ENCODE measurements around the gene ATP2C2. TPM values are rescaled to one million over a fixed set of nuclear protein-coding genes. Genes with fewer than 3 reads are reported as not detected.
A peak's percentile ranks its signal among the peaks of the same experiment; 100 is the strongest.

Gene ATP2C2
- total and polyA plus RNA-seq, 2 donors (not counting 1 experiment from before 2014, with no cell fraction given) = not detected

- Histone ChIP-seq H3K79me2 (ENCODE audit: control insufficient read depth, insufficient read depth, low read length) (no peaks in the 10 kb centered on the region), H3K4me2 (ENCODE audit: extremely low read depth, insufficient read depth, low read length) (no peak overlapping the region), H4K20me1 (ENCODE audit: control insufficient read depth, extremely low read depth, insufficient read depth, low read length) (no peaks in the 10 kb centered on the region), H3K27me3 (ENCODE audit: control insufficient read depth, insufficient read depth, low read length) (peaks cover 18% of the 10 kb centered on the region), H3K27ac (ENCODE audit: insufficient read depth, low read length) (no peak overlapping the region), H3K4me1 (ENCODE audit: control insufficient read depth, extremely low read depth, insufficient read depth, low read length) (no peaks in the 10 kb centered on the region), H3K9ac (ENCODE audit: insufficient read depth, low read length) (no peak overlapping the region), H3K9me3 (ENCODE audit: control insufficient read depth, insufficient read depth, low read depth, low read length) (no peaks in the 10 kb centered on the region), H3K36me3 (ENCODE audit: control insufficient read depth, insufficient read depth, low read length) (no peaks in the 10 kb centered on the region), H2AFZ (ENCODE audit: low read length) (no peak overlapping the region), H3K4me3 (replicated peaks in 1 of 4; ENCODE audit: control extremely low read depth in 1 of 4, insufficient read depth in 1 of 4, low read depth in 3 of 4, low read length in 4 of 4) (no peak overlapping the region)
- DNase-seq (ENCODE audit: low read depth in 2 of 2) = no peak
- TF ChIP-seq EZH2 (IDR thresholded peaks at IDR 0.05; ENCODE audit: low read length, missing control alignments) (no peak), CTCF (conservative IDR thresholded peaks at IDR 0.05 in 1 of 2, IDR thresholded peaks at IDR 0.05 in 1 of 2; ENCODE audit: low read depth in 1 of 2, low read length in 2 of 2) (no peak)
Measured at GRCh38 chr16:84443166-84443802, 74.9 kb downstream of the ATP2C2 start.

DNA sequence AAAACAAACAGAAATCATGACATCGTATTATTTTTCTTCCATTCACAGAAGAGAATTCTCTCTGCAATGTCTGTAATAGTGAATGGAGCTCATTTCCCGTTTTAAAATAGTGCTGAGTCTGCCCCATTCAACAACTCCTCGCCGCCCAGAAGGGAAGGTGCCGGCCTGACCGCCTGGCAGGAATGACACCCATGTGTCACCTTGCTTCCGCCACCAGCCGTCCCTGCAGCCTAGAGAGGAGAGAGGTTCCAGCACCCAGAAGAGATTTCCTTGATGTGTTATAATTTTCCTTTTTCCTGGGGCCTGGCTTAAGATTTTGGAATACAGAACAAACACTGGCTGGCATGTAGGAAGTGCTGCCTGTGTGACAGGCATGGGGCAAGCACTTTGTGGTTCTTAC lies 76.1 kb downstream of the ATP2C2 start:
- TF ChIP-seq EZH2 (IDR thresholded peaks at IDR 0.05; ENCODE audit: low read length, missing control alignments) (no peak), CTCF (conservative IDR thresholded peaks at IDR 0.05 in 1 of 2, IDR thresholded peaks at IDR 0.05 in 1 of 2; ENCODE audit: low read depth in 1 of 2, low read length in 2 of 2) (no peak)

GRCh38 chr16:84446084-84446483 lies 77.7 kb downstream of the ATP2C2 start:
- Histone ChIP-seq H3K9ac (ENCODE audit: insufficient read depth, low read length) (no peak overlapping the region), H3K4me1 (ENCODE audit: control insufficient read depth, extremely low read depth, insufficient read depth, low read length) (no peaks in the 10 kb centered on the region), H3K4me3 (replicated peaks in 1 of 4; ENCODE audit: control extremely low read depth in 1 of 4, insufficient read depth in 1 of 4, low read depth in 3 of 4, low read length in 4 of 4) (no peak overlapping the region), H2AFZ (ENCODE audit: low read length) (no peak overlapping the region), H3K9me3 (ENCODE audit: control insufficient read depth, insufficient read depth, low read depth, low read length) (no peaks in the 10 kb centered on the region), H3K27ac (ENCODE audit: insufficient read depth, low read length) (no peak overlapping the region), H3K79me2 (ENCODE audit: control insufficient read depth, insufficient read depth, low read length) (no peaks in the 10 kb centered on the region), H3K4me2 (ENCODE audit: extremely low read depth, insufficient read depth, low read length) (no peak overlapping the region), H4K20me1 (ENCODE audit: control insufficient read depth, extremely low read depth, insufficient read depth, low read length) (no peaks in the 10 kb centered on the region), H3K27me3 (ENCODE audit: control insufficient read depth, insufficient read depth, low read length) (peaks cover 17% of the 10 kb centered on the region), H3K36me3 (ENCODE audit: control insufficient read depth, insufficient read depth, low read length) (no peaks in the 10 kb centered on the region)
- peak in 1 of 2 donors; percentile 56 for DNase-seq (ENCODE audit: low read depth in 2 of 2)
- TF ChIP-seq EZH2 (IDR thresholded peaks at IDR 0.05; ENCODE audit: low read length, missing control alignments) = no peak
- no peak for TF ChIP-seq CTCF (conservative IDR thresholded peaks at IDR 0.05 in 1 of 2, IDR thresholded peaks at IDR 0.05 in 1 of 2; ENCODE audit: low read depth in 1 of 2, low read length in 2 of 2)

More for the DNA sequence above, 76.1 kb downstream of the ATP2C2 start:
- H3K79me2 ChIP-seq (ENCODE audit: control insufficient read depth, insufficient read depth, low read length) = no peaks in the 10 kb centered on the region
- no peaks in the 10 kb centered on the region for H4K20me1 ChIP-seq (ENCODE audit: control insufficient read depth, extremely low read depth, insufficient read depth, low read length)
- no peak overlapping the region for H2AFZ ChIP-seq (ENCODE audit: low read length)
- H3K4me1 ChIP-seq (ENCODE audit: control insufficient read depth, extremely low read depth, insufficient read depth, low read length) = no peaks in the 10 kb centered on the region
- no peak overlapping the region for H3K4me2 ChIP-seq (ENCODE audit: extremely low read depth, insufficient read depth, low read length)
- H3K9ac ChIP-seq (ENCODE audit: insufficient read depth, low read length) = no peak overlapping the region
- DNase-seq (ENCODE audit: low read depth in 2 of 2) = no peak
- H3K4me3 ChIP-seq (replicated peaks in 1 of 4; ENCODE audit: control extremely low read depth in 1 of 4, insufficient read depth in 1 of 4, low read depth in 3 of 4, low read length in 4 of 4) = no peak overlapping the region
- H3K27me3 ChIP-seq (ENCODE audit: control insufficient read depth, insufficient read depth, low read length) = peaks cover 17% of the 10 kb centered on the region
- H3K36me3 ChIP-seq (ENCODE audit: control insufficient read depth, insufficient read depth, low read length) = no peaks in the 10 kb centered on the region
- no peaks in the 10 kb centered on the region for H3K9me3 ChIP-seq (ENCODE audit: control insufficient read depth, insufficient read depth, low read depth, low read length)
- no peak overlapping the region for H3K27ac ChIP-seq (ENCODE audit: insufficient read depth, low read length)

Measured in fibroblast of lung (primary cell).